Activated CD4-positive, CD25-positive, alpha-beta regulatory T cell treated with anti-CD3 and anti-CD28 coated beads, Interleukin-2, amount 50 U/mL, for 16 hours (primary cell): ENCODE results near the gene CACNB2.
"Not testable (repeated sequence)": the region's sequence is repeated elsewhere in the genome, so short reads cannot be mapped to it uniquely, and the experiment has no call there.

Experiments
- DNase-seq: peaks from one replicate; pipeline ENCODE4 v3.0.0-alpha.2; 2020; ENCODE audit warnings: low read depth, low spot score

The CACNB2 gene

GRCh38 chr10:18400201-18400905 is 260.1 kb downstream of the CACNB2 start:
- no peak for DNase-seq

DNA sequence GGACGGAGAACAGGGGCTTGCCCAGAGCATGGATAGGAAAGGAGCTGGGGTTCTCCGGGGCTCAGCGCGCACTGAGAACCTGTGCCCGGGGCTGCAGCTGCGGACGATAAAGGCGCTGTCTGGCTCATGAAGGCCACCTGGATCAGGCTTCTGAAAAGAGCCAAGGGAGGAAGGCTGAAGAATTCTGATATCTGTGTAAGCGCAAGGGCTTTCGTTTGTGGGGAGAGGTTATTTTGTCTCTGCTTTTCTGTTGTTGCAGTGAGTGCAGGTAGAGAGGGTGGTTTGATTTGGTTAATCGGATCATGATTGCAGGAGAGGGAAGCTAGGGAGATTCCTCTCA is 260.7 kb downstream of the CACNB2 start:
- DNase-seq: no peak

GRCh38 chr10:18401416-18402195 is 261.4 kb downstream of the CACNB2 start:
- DNase-seq: no peak

DNA sequence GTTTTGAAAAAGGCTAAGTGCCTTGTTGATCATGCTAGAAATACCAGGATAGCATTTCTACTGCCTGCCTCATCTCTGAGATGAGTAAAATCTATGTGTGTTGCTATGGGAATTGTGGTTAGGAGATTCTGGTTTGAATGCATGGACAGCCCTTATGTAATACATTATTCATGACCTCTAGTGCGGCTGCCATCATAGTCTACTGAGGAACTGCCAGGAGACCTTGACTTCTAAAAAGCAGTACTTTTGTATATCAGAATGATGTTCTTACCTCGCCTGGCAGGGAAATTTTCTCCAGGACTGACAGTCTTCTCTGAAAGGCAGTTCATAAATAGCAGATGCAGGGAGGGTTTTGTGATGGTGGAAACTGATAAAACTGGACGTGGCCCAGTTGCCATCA is 262.6 kb downstream of the CACNB2 start:
- no peak for DNase-seq

DNA sequence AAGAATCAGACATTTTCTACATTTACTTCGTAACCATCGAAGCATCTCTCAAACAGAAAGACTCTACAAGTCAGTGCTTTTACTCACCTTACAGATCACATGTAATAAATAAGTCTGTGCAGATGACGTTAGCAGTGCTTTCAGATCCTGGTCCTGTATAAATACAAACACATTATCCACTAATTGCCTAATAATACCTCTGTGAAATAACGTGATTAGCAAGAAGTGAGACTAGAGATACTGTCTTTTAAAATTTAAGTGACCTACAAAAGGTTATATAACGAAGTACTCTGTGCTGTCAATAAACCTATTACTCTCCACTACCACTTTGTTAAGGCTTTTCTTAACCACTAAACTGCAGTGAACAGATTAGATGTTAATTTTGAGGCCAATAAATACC is 264.3 kb downstream of the CACNB2 start:
- no peak for DNase-seq

DNA sequence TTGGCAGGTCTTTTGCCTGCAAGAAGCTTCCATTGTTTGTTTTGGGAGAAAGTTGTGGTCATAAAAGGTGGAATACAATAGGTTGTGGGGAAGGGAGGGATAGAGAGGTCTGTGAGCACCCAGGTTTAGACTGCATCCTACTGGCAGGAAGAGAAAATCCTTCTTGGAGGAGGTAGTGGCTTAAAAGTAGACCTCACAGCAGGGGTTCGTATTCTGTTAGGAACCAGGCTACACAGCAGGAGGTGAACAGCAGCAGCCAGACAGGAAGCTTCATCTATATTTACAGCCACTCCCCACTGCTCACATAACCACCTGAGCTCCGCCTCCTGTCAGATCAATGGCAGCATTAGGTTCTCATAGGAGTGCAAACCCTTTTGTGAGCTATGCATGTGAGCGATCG is 265.9 kb downstream of the CACNB2 start:
- no peak for DNase-seq

GRCh38 chr10:18409599-18410397 is 269.6 kb downstream of the CACNB2 start:
- no peak for DNase-seq

GRCh38 chr10:18414061-18414460 is 273.8 kb downstream of the CACNB2 start:
- no peak for DNase-seq

GRCh38 chr10:18417950-18418527 is 277.8 kb downstream of the CACNB2 start:
- no peak for DNase-seq

GRCh38 chr10:18418541-18419215 is 278.5 kb downstream of the CACNB2 start:
- DNase-seq: no peak

GRCh38 chr10:18419945-18420344 is 279.7 kb downstream of the CACNB2 start:
- no peak for DNase-seq

DNA sequence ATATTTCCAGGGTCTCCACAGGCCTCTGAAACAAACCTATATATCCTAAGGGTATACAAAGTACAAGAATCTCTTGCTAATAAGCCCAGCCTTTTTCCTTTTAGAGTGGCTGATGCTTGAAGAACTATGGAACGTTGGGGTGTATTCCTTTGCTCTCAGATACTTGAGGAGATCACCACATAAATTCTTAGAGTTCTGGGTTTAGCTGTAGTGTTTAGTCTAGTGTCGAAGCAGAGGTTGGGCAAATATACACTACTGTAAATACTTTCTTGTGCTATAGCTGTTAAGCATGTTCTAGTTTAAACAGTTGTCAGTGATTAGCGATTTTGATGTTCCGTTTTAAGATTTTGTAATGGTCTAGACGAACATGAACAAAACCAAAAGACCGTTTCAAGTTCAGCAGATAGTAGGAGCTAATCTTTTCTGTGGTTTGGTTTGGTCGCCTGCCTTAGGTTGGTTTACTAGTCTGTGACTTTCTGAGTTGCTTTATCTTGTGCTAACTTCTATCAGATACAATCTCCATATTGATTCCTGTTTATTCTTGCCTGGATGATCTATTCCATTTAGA is 281.6 kb downstream of the CACNB2 start:
- DNase-seq: no peak

DNA sequence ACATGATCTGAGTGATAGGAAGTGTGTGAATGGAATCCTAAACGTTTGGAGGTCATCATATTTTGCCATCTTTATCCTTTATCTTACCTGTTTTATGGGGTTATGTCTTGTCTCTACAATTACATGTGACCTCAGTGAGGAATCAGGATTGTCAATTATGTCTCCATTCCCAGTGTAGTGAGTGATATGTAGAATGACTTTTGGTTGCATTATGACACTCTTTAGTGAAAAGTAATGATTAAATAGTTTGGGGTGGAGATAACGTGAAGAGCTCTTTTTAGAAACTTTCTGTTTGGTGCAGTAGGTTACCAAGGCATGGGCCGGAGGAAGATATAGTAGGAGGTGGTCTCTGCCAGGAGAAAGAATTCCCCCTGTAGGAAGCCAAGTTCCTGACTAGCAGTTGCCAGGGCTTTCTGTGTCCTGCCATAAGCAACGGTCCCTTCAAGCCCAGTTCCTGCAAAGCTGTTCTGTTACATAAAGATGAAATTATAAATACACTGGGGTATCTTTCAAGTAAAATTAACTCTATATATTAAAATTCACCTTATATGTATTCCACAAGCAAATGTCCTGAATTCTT is 282.9 kb downstream of the CACNB2 start:
- DNase-seq: no peak

GRCh38 chr10:18424200-18424599 is 284.0 kb downstream of the CACNB2 start:
- DNase-seq: no peak

- DNase-seq: no peak
Observed at GRCh38 chr10:18429335-18429734, 289.1 kb downstream of the CACNB2 start.

DNA sequence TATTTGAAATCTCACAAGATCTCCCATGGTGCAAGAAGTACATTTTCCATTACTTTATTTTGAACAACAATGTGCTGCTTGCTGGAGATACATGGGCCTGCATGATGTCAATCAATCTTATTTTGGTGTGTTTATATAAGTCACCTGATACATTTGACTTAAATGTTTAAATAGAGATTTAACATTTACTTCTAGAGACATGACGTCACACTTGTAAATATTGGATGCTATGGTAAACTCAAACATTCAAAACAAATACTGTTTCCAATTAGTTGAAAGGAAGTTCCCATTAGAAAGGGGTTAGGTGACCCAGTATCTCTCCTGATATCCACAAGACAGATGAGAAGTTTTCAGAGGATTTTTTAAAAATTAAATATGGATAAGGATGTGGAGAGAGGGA is 296.7 kb downstream of the CACNB2 start:
- DNase-seq: no peak

DNA sequence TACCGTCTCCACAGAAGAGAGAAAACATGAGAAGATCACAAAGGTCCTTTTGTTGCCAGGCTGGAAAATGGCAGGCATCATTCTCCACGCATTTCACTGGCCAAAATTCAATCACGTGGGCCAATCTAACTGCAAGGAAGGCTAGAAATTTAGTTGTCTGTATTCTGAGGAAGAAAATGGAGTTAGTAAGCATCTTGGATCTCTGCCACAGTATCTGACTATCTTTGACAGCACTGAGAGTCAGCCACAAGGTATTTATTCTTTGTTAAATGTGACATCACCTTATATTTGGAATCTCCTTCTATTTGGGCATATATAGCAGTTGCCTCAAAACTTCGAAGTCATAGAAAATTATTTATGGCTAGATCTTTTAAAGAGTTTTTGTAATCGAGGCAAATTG is 297.3 kb downstream of the CACNB2 start:
- no peak for DNase-seq

DNA sequence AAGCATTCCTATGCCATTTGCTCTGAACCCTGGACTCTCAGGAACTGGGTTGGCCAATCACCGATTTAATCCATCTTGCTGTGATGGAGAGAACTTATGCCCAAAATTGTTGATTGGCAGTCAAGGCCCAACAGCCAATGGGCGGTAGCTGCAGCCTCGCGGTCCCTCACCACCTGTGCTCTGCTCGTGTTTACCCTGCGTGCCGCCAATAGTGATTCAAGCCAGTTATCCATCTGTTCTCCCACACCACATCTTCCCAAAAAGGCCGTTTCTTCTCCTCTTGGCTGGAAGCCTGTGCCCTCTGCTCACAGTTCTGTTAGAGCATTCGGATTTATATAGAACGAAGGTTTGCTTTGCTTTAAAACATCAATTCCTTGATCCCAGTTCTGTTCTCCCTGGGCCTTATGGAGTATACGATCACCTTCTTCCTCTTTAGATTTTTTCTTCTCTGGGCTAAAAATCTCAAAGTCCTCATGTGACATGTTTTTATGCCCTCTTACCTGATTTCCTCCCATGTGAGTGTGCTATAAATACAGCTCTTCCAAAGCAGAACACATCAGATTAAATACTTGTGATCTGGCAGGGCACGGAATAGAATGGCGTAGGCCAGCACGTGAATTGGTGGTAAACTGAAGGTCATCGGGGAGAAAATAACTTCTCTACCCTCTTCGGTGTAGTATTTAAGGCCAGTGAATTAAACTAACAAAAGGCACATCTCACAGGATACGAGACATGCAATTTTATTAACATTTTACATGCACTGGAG is 298.3 kb downstream of the CACNB2 start:
- DNase-seq: no peak

- no peak for DNase-seq
Observed at GRCh38 chr10:18439601-18440000, 299.4 kb downstream of the CACNB2 start.

GRCh38 chr10:18445635-18446034 is 305.4 kb downstream of the CACNB2 start:
- not testable (repeated sequence) for DNase-seq
